ENCODE measurements around the gene PAGR1. TPM values are rescaled to one million over a fixed set of nuclear protein-coding genes. Genes with fewer than 3 reads are reported as not detected.

Gene PAGR1
- total and polyA plus RNA-seq, 9 of the 15 experiments (the other 6 are each of a cell fraction or from before 2014, with no cell fraction given): 1.4 to 58.2 (median 16.8) TPM

DNA sequence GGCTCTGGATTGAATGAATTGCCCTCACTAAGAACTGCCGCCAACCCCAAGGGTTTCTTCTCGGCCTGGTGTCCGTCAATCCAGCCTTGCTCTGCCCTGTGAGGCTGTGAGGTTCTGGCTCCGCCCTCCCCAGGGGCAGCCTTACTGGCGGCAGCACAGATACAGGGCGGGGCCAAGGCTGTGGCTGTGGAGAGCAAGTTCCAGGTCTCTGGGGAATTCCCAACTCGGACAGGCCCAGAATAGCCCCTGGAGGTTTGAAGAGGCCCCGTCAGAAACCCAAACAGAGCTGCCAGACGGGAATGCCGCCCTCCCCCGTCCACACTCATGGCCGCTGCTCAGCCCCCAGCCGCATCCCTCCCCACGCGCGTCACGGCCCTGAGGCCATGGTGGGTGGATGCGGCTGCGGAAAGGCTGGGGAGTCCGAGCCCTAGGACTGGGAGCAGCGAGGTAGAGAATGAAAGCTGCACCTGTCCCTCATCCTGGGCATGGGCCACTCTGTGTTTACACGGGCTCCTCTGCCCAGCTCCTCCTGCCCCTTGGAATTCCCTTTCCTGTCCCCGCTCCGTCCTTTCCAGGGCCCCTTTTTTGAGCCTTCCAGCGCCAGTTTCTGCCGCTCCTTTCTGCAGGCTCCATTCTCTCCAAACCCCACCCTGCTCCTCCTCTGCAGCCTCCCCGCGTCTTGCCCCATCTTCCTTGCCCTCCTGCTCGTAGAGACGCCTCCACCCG lies 4.6 kb upstream of the PAGR1 start (continued):
- TF ChIP-seq, protein P1, sequence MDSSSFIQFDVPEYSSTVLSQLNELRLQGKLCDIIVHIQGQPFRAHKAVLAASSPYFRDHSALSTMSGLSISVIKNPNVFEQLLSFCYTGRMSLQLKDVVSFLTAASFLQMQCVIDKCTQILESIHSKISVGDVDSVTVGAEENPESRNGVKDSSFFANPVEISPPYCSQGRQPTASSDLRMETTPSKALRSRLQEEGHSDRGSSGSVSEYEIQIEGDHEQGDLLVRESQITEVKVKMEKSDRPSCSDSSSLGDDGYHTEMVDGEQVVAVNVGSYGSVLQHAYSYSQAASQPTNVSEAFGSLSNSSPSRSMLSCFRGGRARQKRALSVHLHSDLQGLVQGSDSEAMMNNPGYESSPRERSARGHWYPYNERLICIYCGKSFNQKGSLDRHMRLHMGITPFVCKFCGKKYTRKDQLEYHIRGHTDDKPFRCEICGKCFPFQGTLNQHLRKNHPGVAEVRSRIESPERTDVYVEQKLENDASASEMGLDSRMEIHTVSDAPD (CRISPR knock-in tag; IDR thresholded peaks at IDR 0.05): no peak
- TF ChIP-seq TCF3 (CRISPR knock-in tag; IDR thresholded peaks at IDR 0.05): no peak
- no peak for TF ChIP-seq CAMTA2 (CRISPR knock-in tag; conservative IDR thresholded peaks at IDR 0.05)
- TF ChIP-seq PURB (CRISPR knock-in tag; IDR thresholded peaks at IDR 0.05; ENCODE audit: low read depth): no peak
- TF ChIP-seq, protein P2, sequence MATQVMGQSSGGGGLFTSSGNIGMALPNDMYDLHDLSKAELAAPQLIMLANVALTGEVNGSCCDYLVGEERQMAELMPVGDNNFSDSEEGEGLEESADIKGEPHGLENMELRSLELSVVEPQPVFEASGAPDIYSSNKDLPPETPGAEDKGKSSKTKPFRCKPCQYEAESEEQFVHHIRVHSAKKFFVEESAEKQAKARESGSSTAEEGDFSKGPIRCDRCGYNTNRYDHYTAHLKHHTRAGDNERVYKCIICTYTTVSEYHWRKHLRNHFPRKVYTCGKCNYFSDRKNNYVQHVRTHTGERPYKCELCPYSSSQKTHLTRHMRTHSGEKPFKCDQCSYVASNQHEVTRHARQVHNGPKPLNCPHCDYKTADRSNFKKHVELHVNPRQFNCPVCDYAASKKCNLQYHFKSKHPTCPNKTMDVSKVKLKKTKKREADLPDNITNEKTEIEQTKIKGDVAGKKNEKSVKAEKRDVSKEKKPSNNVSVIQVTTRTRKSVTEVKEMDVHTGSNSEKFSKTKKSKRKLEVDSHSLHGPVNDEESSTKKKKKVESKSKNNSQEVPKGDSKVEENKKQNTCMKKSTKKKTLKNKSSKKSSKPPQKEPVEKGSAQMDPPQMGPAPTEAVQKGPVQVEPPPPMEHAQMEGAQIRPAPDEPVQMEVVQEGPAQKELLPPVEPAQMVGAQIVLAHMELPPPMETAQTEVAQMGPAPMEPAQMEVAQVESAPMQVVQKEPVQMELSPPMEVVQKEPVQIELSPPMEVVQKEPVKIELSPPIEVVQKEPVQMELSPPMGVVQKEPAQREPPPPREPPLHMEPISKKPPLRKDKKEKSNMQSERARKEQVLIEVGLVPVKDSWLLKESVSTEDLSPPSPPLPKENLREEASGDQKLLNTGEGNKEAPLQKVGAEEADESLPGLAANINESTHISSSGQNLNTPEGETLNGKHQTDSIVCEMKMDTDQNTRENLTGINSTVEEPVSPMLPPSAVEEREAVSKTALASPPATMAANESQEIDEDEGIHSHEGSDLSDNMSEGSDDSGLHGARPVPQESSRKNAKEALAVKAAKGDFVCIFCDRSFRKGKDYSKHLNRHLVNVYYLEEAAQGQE (IDR thresholded peaks at IDR 0.05; ENCODE audit: borderline replicate concordance): no peak
- TF ChIP-seq, protein P2 (CRISPR knock-in tag; IDR thresholded peaks at IDR 0.05; ENCODE audit: low read depth): 0 out of 2 replicates have a peak, but pooled peaks have one; percentile 56
- 0 out of 2 replicates have a peak, but pooled peaks have one; percentile 9 for TF ChIP-seq CHD2 (IDR thresholded peaks at IDR 0.05; ENCODE audit: low read depth, low read length)
- TF ChIP-seq, protein P3, sequence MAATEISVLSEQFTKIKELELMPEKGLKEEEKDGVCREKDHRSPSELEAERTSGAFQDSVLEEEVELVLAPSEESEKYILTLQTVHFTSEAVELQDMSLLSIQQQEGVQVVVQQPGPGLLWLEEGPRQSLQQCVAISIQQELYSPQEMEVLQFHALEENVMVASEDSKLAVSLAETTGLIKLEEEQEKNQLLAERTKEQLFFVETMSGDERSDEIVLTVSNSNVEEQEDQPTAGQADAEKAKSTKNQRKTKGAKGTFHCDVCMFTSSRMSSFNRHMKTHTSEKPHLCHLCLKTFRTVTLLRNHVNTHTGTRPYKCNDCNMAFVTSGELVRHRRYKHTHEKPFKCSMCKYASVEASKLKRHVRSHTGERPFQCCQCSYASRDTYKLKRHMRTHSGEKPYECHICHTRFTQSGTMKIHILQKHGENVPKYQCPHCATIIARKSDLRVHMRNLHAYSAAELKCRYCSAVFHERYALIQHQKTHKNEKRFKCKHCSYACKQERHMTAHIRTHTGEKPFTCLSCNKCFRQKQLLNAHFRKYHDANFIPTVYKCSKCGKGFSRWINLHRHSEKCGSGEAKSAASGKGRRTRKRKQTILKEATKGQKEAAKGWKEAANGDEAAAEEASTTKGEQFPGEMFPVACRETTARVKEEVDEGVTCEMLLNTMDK (IDR thresholded peaks at IDR 0.05; ENCODE audit: borderline replicate concordance, insufficient read depth, low read depth, low read length, poor library complexity, severe bottlenecking): no peak
- TF ChIP-seq MBD2 (IDR thresholded peaks at IDR 0.05; ENCODE audit: borderline replicate concordance, low read depth): 0 out of 2 replicates have a peak, but pooled peaks have one; percentile 47
- TF ChIP-seq KDM5B (IDR thresholded peaks at IDR 0.05; ENCODE audit: insufficient replicate concordance, low read depth, low read length): peak; percentile 30
- TF ChIP-seq SRSF3 (IDR thresholded peaks at IDR 0.05; ENCODE audit: insufficient read depth, low read length): no peak
- no peak for TF ChIP-seq RNF2 (IDR thresholded peaks at IDR 0.05)
- TF ChIP-seq ZBED1 (IDR thresholded peaks at IDR 0.05): peak; percentile 65; the same call in 1 of the 2 replicates
- no peak for TF ChIP-seq NFATC3 (IDR thresholded peaks at IDR 0.05)
- 0 out of 2 replicates have a peak, but pooled peaks have one; percentile 58 for TF ChIP-seq KLF10 (CRISPR knock-in tag; IDR thresholded peaks at IDR 0.05)
- TF ChIP-seq NBN (IDR thresholded peaks at IDR 0.05; ENCODE audit: low read depth): no peak
- TF ChIP-seq MXI1 (IDR thresholded peaks at IDR 0.05; ENCODE audit: low read depth, low read length): no peak
- no peak for TF ChIP-seq ETV1 (tag; conservative IDR thresholded peaks at IDR 0.05; ENCODE audit: low read depth)

Measured in K562 (cell line).